H1 (cell line): ENCODE data around the gene COPS7A. TPM values are rescaled to one million over a fixed set of nuclear protein-coding genes. Genes with fewer than 3 reads are reported as not detected.

Experiments used
- CHD2 ChIP-seq: IDR thresholded peaks from 2 replicates; pipeline ENCODE4 v1.6.1; 2012; ENCODE audit warnings: low read length, improper control_type of control experiment
- SP4 ChIP-seq: IDR thresholded peaks from 2 replicates; pipeline ENCODE4 v1.6.1; 2012; ENCODE audit warnings: low read length, inconsistent platforms
- polyA plus RNA-seq, 7 experiments: library from polyadenylated mRNA; depleted of rRNA in 3 of 7; stranded (reverse) in 5 of 7; unstranded in 2 of 7; fragments of >200 nt in 5 of 7; fragments of 200-250 nt in 2 of 7; gene quantifications; 1 replicate in 5 of 7; 2 replicates in 1 of 7; 4 replicates in 1 of 7; pipeline versions ENCODE4 v1.2.1 to v1.2.3, GENCODE V29; 2011 to 2013; ENCODE audit warnings: missing spikeins in 2 of 7, mixed read lengths in 2 of 7
- total RNA-seq: library from RNA; stranded (reverse); fragmentation: NEBNext Ultra II Directional; extraction: Animal tissue kit (Norgen Biotek cat#: 25700); gene quantifications from 2 replicates; pipeline ENCODE4 v1.2.1, GENCODE V29; 2021
- TF ChIP-seq, protein P1 (sequence below): IDR thresholded peaks from 2 replicates; pipeline ENCODE4 v1.6.1; 2011; ENCODE audit warnings: low read depth, mild to moderate bottlenecking, low read length; ENCODE audit not compliant: insufficient read depth

COPS7A gene
- total and polyA plus RNA-seq, 2 of the 8 experiments (the other 6 are each of a cell fraction or from before 2014, with no cell fraction given) = 44.5 to 95.9 TPM

DNA sequence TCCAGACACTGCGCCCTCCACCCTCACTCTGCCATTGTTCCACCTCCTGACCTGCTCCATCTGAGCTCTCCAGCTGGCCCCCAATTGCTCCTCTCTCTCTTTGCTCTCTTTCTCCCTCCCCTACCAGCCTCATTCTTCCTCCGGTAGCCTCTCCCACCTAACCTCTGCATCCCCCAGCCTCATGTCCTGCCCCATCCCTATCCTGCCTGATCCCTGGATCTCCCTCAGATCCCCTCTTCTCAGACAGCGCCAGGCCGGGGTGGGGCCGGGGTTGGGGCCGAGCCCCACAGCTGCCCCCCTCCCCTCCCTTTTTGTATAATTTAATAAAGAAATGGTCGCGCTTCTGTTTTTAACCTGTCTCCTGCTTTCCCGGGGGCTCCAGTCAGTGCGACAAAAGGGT, 46.8 kb downstream of the COPS7A start (continued):
- TF ChIP-seq, protein P1, sequence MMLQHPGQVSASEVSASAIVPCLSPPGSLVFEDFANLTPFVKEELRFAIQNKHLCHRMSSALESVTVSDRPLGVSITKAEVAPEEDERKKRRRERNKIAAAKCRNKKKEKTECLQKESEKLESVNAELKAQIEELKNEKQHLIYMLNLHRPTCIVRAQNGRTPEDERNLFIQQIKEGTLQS = no peak
- TF ChIP-seq SP4 (no peak), CHD2 (no peak)
